K562 (cell line): ENCODE measurements around the gene FAM107B. TPM values are rescaled to one million over a fixed set of nuclear protein-coding genes. Genes with fewer than 3 reads are reported as not detected.

ENCODE experiments used
- ATAC-seq: fragments of 200-7000 bp; cut with Tn5 transposase; 3 replicates; pipeline ENCODE4 v1.9.1; 2020; ENCODE audit warnings: moderate library complexity
- BruUV-seq: library from RNA; stranded (reverse); fragments of 400-500 nt; replicated peaks from 2 replicates; lab custom pipeline; 2021; lab: Mats Ljungman, UMichigan
- CTCF ChIA-PET: fragments of 300-600 bp; formaldehyde crosslinking; extraction: SDS; loops from one replicate; lab custom pipeline; 2021; ENCODE audit warnings: low intra/inter-chr PET ratio; lab: Yijun Ruan, JAX
- POLR2A ChIA-PET: fragments of 300-600, 350-650 bp; sonication (Branson Sonifier 250); formaldehyde crosslinking; extraction: SDS; loops from one replicate; lab custom pipeline; 2021; ENCODE audit warnings: antibody characterized with exemption, inconsistent platforms; lab: Yijun Ruan, JAX
- DNase-seq, 4 experiments: peaks; one replicate each; pipeline versions ENCODE4 v3.0.0 to v3.0.0-alpha.2; 2011 to 2018; ENCODE audit warnings: low spot score in 3 of 4, mixed read lengths in 3 of 4; ENCODE audit errors: extremely low read depth in 1 of 4
- FAIRE-seq: peaks from 2 replicates; lab custom pipeline; 2011; peaks lifted over from hg19 to GRCh38; lab: Jason Lieb, UNC
- H2AFZ ChIP-seq: 2 replicates; pipeline ENCODE4 v1.6.0; 2011; ENCODE audit warnings: low read depth, low read length, control low read depth, inconsistent platforms
- H3K27ac ChIP-seq: fragments of 200-600 bp; 3 replicates; pipeline ENCODE4 v1.8.0; 2011; ENCODE audit warnings: low read depth, mild to moderate bottlenecking, control low read depth, inconsistent platforms, low read length, moderate library complexity, mixed read lengths; ENCODE audit errors: extremely low read depth
- H3K27me3 ChIP-seq, 2 experiments: fragments of 300-600 bp in 1 of 2; 2 replicates in 1 of 2; 3 replicates in 1 of 2; pipeline versions ENCODE4 v1.6.0 to v1.8.0; 2011; ENCODE audit warnings: inconsistent platforms in 2 of 2, low read length in 2 of 2, mild to moderate bottlenecking in 1 of 2, mixed read lengths in 1 of 2, moderate library complexity in 1 of 2; ENCODE audit not compliant: control insufficient read depth in 2 of 2, insufficient read depth in 2 of 2
- H3K36me3 ChIP-seq: fragments of 300-600 bp; 3 replicates; pipeline ENCODE4 v1.8.0; 2011; ENCODE audit warnings: mild to moderate bottlenecking, low read length, inconsistent platforms; ENCODE audit not compliant: control insufficient read depth, insufficient read depth
- H3K4me1 ChIP-seq, 2 experiments: fragments of 200-600 bp in 1 of 2; replicated peaks in 1 of 2; 2 replicates in 1 of 2; 3 replicates in 1 of 2; pipeline versions ENCODE4 v1.5.1 to v1.8.0; 2011; ENCODE audit warnings: inconsistent platforms in 2 of 2, low read length in 2 of 2, mild to moderate bottlenecking in 1 of 2, mixed read lengths in 1 of 2, moderate library complexity in 1 of 2; ENCODE audit not compliant: control insufficient read depth in 2 of 2, insufficient read depth in 2 of 2
- H3K4me2 ChIP-seq: 2 replicates; pipeline ENCODE4 v1.6.1; 2011; ENCODE audit warnings: low read length, control low read depth, inconsistent platforms, mixed read lengths; ENCODE audit not compliant: insufficient read depth
- H3K4me3 ChIP-seq: fragments of 200-600 bp; sonication (generic), shearing (Covaris generic); 2 replicates; pipeline ENCODE4 v1.5.1; 2016; ENCODE audit warnings: control low read depth, inconsistent platforms
- H3K79me2 ChIP-seq: fragments of 200-600 bp; 3 replicates; pipeline ENCODE4 v1.8.0; 2011; ENCODE audit warnings: low read length, inconsistent platforms; ENCODE audit not compliant: control insufficient read depth, insufficient read depth
- H3K9ac ChIP-seq, 2 experiments: 2 replicates each; pipeline versions ENCODE4 v1.6.0 to v1.6.1; 2011; ENCODE audit warnings: low read depth in 2 of 2, low read length in 2 of 2, control low read depth in 1 of 2, inconsistent platforms in 1 of 2, mild to moderate bottlenecking in 1 of 2, mixed read lengths in 1 of 2; ENCODE audit not compliant: insufficient read depth in 1 of 2
- H3K9me1 ChIP-seq: one replicate; pipeline ENCODE4 v1.6.0; 2011; ENCODE audit warnings: inconsistent platforms, mild to moderate bottlenecking, low read length, moderate library complexity; ENCODE audit not compliant: control insufficient read depth, insufficient read depth
- H3K9me3 ChIP-seq: replicated peaks from 2 replicates; pipeline ENCODE4 v1.5.1; 2011; ENCODE audit warnings: low read depth, low read length, inconsistent platforms; ENCODE audit not compliant: control insufficient read depth, insufficient read depth
- H4K20me1 ChIP-seq: replicated peaks from 2 replicates; pipeline ENCODE4 v1.6.1; 2011; ENCODE audit warnings: low read length, inconsistent platforms, mixed read lengths; ENCODE audit not compliant: control insufficient read depth, insufficient read depth
- CBX8 ChIP-seq: fragments of 200-600 bp; sonication (generic); IDR thresholded peaks from 2 replicates; pipeline ENCODE4 v1.6.1; 2012; ENCODE audit warnings: borderline replicate concordance, mixed run types, low read depth, mild to moderate bottlenecking, moderate library complexity, mixed read lengths, low read length, control low read depth, inconsistent platforms; ENCODE audit not compliant: poor library complexity, severe bottlenecking; ENCODE audit errors: extremely low read depth
- KLF13 ChIP-seq: fragments of 450-650 bp; IDR thresholded peaks from 2 replicates; pipeline ENCODE4 v1.6.1; 2016; ENCODE audit warnings: missing genetic modification characterization, low read depth, mild to moderate bottlenecking, missing compliant biosample characterization, moderate library complexity, borderline replicate concordance
- PHF21A ChIP-seq: fragments of 450-650 bp; IDR thresholded peaks from 2 replicates; pipeline ENCODE4 v1.6.1; 2017; ENCODE audit warnings: low read depth, borderline replicate concordance
- PPARD ChIP-seq: fragments of 250-450 bp; sonication (Bioruptor Pico); IDR thresholded peaks from 2 replicates; pipeline ENCODE4 v1.8.0; 2022; ENCODE audit warnings: inconsistent platforms, mild to moderate bottlenecking, moderate library complexity
- RBM25 ChIP-seq: fragments of 200-400 bp; formaldehyde crosslinking; IDR thresholded peaks from 2 replicates; pipeline ENCODE4 v1.6.1; 2018; ENCODE audit warnings: low read length, low read depth, moderate library complexity; ENCODE audit not compliant: severe bottlenecking
- ZNF324 ChIP-seq: fragments of 250-450 bp; sonication (Bioruptor Pico); IDR thresholded peaks from 2 replicates; pipeline ENCODE4 v1.4.0; 2020; ENCODE audit warnings: mild to moderate bottlenecking
- ZNF431 ChIP-seq: sonication (generic); formaldehyde crosslinking; IDR thresholded peaks from 2 replicates; pipeline ENCODE4 v1.8.0; 2022; ENCODE audit warnings: mild to moderate bottlenecking, missing genetic modification reagents
- WGBS: fragments of 100-300 bp; shearing (Covaris generic); methylation state at CpG from one replicate; pipeline ENCODE4 v1.1.6; 2016; ENCODE audit warnings: low coverage, mixed read lengths; ENCODE audit not compliant: insufficient coverage; ENCODE audit errors: missing lambda C conversion rate; 5-methylcytosine and 5-hydroxymethylcytosine counted together
- in situ Hi-C: fragments of 300-500 bp; cut with MboI; formaldehyde crosslinking; loops from 4 replicates; pipeline ENCODE4 v1.15.0; 2018; ENCODE audit warnings: inconsistent platforms, mixed read lengths
- intact Hi-C: fragments of 100-400 bp; cut with micrococcal nuclease; formaldehyde crosslinking; loops from 2 replicates; pipeline ENCODE4 v1.14.2; 2022
- polyA plus RNA-seq, 8 experiments: library from polyadenylated mRNA; depleted of rRNA in 4 of 8; stranded (reverse) in 5 of 8; unstranded in 3 of 8; fragments of >200 nt; fragmentation: Nextera tagmentation in 2 of 8; fragmentation: Illumina TruSeq in 1 of 8; extraction: Ambion mirVana in 2 of 8; extraction: Trizol in 1 of 8; gene quantifications; 2 replicates each; pipeline versions ENCODE4 v1.2.1 to v1.2.3, GENCODE V29; 2011 to 2014; ENCODE audit warnings: inconsistent platforms in 1 of 8, missing spikeins in 1 of 8
- total RNA-seq, 7 experiments: library from RNA; depleted of rRNA in 6 of 7; stranded (reverse); fragments of >200 nt in 6 of 7; fragmentation: Illumina TruSeq in 2 of 7; extraction: Trizol in 2 of 7; gene quantifications; 2 replicates each; pipeline versions ENCODE4 v1.2.1 to v1.2.3, GENCODE V29; 2011 to 2021; ENCODE audit warnings: low replicate concordance in 1 of 7

The FAM107B gene
- total and polyA plus RNA-seq, 9 of the 15 experiments (the other 6 are each of a cell fraction or from before 2014, with no cell fraction given) = 0.40 to 2.8 (median 1.4) TPM

DNA sequence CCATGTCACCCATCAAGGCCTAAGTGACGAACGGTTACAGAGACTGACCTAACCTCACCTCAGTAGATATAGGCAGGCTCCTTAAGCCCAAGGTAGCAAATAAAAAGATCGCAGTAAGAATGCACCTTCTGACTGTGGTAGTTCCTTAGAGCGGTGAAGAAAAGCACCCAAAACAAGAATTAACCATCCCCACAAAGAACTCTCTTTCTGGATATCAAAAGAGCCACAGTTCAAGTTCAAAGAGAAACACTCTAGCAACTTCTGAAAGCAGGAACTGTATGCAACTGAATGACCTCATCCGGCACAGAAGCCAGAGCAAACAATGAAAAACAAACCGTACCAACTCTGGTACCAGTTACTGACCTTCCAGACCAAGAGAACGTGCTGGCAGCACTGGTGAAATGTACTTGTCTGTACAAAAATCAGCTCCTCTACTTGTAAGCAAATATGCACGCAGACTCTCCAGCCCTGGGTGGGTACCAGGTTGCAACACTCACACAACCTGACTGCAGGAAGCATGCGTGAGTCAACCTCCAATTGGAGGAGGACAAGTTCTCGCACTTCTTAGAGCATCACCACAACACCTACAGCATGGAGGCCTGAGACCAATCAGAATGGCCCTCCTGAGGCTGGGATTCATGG, 202.7 kb downstream of the FAM107B start (continued):
- TF ChIP-seq RBM25 (no peak), CBX8 (no peak), KLF13 (no peak), PHF21A (no peak), ZNF324 (no peak)

DNA sequence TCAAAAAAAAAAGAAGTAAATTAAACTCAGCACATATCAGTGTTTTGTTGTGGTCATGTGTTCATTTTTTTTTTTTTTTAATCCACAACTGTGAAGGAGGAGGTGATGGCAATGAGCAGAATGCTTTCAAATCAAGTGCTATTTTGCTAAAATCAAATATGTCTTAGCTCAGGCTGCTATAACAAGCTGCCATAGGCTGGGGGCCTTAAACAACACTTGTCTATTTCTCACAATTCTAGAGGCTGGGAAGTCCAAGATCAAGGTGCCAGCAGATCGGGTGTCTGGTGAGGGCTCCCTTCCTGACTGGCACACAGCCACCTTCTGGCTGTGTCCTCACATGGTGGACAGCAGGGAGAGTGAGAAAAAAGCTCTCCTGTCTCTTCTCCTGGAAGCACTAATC, 203.9 kb downstream of the FAM107B start:
- Histone ChIP-seq H3K79me2 (no peaks in the 10 kb centered on the region), H3K4me1 (no peaks in the 10 kb centered on the region), H3K4me2 (no peak overlapping the region), H2AFZ (no peak overlapping the region), H3K27ac (no peak overlapping the region), H3K27me3 (peaks cover 2 to 24% of the 10 kb centered on the region in 2 experiments; a peak in 3 of 5 replicates), H3K4me3 (no peak overlapping the region), H3K36me3 (no peaks in the 10 kb centered on the region)
- CTCF ChIA-PET = no interaction called here
- intact Hi-C loops = no loop called here
- POLR2A ChIA-PET = no interaction called here
- DNase-seq = no peak
- no peak for TF ChIP-seq PPARD (CRISPR knock-in tag)
- no peak for TF ChIP-seq ZNF431 (CRISPR knock-in tag)
- TF ChIP-seq, all 486 proteins: peak for 0
- Histone ChIP-seq H3K9me3 (no peaks in the 10 kb centered on the region), H4K20me1 (no peaks in the 10 kb centered on the region), H3K9ac (no peak overlapping the region), H3K9me1 (no peaks in the 10 kb centered on the region)
- ATAC-seq (no peak), FAIRE-seq (no peak)
- no TSS peak for BruUV-seq
- 10% methylated on average over 1 of the region's 1 CpG for WGBS
- in situ Hi-C loops = no loop called here
